ENCODE data around the gene EML4. TPM values are rescaled to one million over a fixed set of nuclear protein-coding genes. Genes with fewer than 3 reads are reported as not detected.

Gene EML4
- total RNA-seq, 1 donor from 2014 or later = 4.3 TPM

DNA sequence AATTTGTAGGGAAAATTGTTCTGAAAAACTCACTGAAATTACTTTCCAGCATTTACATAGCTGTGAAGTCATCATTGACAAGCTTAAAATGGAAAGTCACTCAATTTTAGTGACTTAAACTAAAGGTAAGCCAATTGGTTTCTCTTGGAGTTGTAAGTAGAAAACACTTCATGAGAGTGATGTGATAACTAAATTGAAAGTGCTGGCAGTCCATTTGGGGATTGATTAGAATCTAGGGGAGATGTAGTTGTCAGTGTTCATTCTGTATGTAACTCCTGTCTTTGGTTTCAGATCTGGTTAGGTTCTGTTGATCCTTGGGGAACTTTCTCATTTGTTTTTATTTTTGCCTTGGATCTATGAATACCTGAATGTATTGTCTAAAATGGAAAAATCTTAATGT lies 138.0 kb downstream of the EML4 start:
- Histone ChIP-seq H3K4me3 (no peak overlapping the region), H3K4me1 (no peaks in the 10 kb centered on the region), H3K27me3 (ENCODE audit: low read depth) (no peaks in the 10 kb centered on the region), H3K27ac (replicated peaks) (no peak overlapping the region), H3K9me3 (replicated peaks) (no peaks in the 10 kb centered on the region), H3K36me3 (peaks cover 18% of the 10 kb centered on the region)
- DNase-seq = no peak
- TF ChIP-seq, protein P1, sequence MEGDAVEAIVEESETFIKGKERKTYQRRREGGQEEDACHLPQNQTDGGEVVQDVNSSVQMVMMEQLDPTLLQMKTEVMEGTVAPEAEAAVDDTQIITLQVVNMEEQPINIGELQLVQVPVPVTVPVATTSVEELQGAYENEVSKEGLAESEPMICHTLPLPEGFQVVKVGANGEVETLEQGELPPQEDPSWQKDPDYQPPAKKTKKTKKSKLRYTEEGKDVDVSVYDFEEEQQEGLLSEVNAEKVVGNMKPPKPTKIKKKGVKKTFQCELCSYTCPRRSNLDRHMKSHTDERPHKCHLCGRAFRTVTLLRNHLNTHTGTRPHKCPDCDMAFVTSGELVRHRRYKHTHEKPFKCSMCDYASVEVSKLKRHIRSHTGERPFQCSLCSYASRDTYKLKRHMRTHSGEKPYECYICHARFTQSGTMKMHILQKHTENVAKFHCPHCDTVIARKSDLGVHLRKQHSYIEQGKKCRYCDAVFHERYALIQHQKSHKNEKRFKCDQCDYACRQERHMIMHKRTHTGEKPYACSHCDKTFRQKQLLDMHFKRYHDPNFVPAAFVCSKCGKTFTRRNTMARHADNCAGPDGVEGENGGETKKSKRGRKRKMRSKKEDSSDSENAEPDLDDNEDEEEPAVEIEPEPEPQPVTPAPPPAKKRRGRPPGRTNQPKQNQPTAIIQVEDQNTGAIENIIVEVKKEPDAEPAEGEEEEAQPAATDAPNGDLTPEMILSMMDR (IDR thresholded peaks at IDR 0.05; ENCODE audit: borderline replicate concordance) = no peak
- intact Hi-C loops (cut with micrococcal nuclease) = no loop called here

DNA sequence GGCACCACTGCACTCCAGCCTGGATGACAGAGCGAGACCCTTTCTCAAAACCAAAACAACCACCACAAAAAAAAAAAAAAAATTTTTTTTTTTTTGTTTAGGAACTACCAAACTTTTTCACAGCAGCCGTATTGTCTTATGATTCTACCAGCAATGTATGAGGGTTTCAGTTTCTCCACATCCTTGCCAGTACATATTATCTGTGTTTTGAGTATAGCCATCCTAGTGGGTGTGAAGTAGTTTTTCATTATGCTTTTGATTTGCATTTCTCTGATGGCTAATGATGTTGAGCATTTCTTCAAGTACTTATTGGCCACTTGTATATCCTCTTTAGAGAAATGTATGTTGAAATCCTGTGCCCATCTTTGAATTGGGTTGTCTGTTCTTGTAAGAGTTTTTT lies 140.2 kb downstream of the EML4 start:
- TF ChIP-seq, protein P1 (IDR thresholded peaks at IDR 0.05; ENCODE audit: borderline replicate concordance) = no peak
- H3K4me3 ChIP-seq = no peak overlapping the region
- no peaks in the 10 kb centered on the region for H3K9me3 ChIP-seq (replicated peaks)
- no peak for DNase-seq
- no peaks in the 10 kb centered on the region for H3K27me3 ChIP-seq (ENCODE audit: low read depth)
- intact Hi-C loops (cut with micrococcal nuclease) = no loop called here
- H3K36me3 ChIP-seq = peaks cover 6% of the 10 kb centered on the region
- H3K4me1 ChIP-seq = no peaks in the 10 kb centered on the region
- H3K27ac ChIP-seq (replicated peaks) = no peak overlapping the region

DNA sequence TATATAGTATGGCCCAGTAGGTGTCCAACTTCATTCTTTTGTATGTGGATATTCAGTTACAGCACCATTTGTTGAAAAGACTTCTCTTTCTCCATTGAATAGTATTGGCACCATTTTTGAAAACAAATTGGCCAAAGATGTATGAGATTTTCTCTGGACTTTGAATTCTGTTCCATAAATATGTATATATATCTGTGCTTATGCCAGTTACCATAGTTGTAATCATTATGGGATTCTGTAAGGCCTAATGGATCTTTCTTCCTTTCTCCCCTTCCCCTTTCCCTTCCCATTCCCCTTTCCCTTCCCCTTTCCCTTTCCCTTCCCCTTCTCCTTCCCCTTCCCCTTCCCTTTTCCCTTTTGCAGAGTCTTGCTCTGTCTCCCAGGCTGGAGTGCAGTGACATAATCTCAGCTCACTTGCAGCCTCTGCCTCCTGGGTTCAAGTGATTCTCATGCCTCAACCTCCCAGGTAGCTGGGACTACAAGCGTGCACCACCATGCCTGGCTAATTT lies 140.9 kb downstream of the EML4 start:
- TF ChIP-seq, protein P1 (IDR thresholded peaks at IDR 0.05; ENCODE audit: borderline replicate concordance) = no peak
- H3K27me3 ChIP-seq (ENCODE audit: low read depth) = no peaks in the 10 kb centered on the region
- H3K27ac ChIP-seq (replicated peaks) = no peak overlapping the region
- H3K9me3 ChIP-seq (replicated peaks) = no peaks in the 10 kb centered on the region
- no peak for DNase-seq
- no peaks in the 10 kb centered on the region for H3K36me3 ChIP-seq
- intact Hi-C loops (cut with micrococcal nuclease) = no loop called here
- H3K4me3 ChIP-seq = no peak overlapping the region
- no peaks in the 10 kb centered on the region for H3K4me1 ChIP-seq

DNA sequence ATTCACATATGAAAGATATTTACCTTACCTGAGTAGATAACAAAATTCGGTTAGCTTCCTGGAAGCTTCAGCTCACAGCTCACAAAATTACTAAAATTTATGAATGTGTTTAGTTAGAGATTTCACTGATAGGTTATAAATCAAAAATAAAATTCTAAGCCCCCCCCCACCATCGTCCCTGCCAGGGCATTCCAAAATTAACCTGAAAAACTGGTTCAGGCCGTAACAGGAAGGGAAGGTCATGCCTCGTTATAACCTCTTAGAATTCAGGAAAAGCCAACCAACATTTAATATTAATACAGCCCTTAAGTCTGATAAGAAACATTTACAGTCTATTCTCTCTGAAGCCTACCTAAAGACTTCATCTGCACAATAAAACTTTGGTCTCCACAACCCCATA lies 143.0 kb downstream of the EML4 start:
- Histone ChIP-seq H3K27me3 (ENCODE audit: low read depth) (no peaks in the 10 kb centered on the region), H3K9me3 (replicated peaks) (no peaks in the 10 kb centered on the region), H3K4me1 (no peaks in the 10 kb centered on the region), H3K36me3 (peaks cover 9% of the 10 kb centered on the region), H3K27ac (replicated peaks) (no peak overlapping the region), H3K4me3 (no peak overlapping the region)
- DNase-seq = no peak
- intact Hi-C loops (cut with micrococcal nuclease) = no loop called here
- TF ChIP-seq, protein P1 (IDR thresholded peaks at IDR 0.05; ENCODE audit: borderline replicate concordance) = no peak

DNA sequence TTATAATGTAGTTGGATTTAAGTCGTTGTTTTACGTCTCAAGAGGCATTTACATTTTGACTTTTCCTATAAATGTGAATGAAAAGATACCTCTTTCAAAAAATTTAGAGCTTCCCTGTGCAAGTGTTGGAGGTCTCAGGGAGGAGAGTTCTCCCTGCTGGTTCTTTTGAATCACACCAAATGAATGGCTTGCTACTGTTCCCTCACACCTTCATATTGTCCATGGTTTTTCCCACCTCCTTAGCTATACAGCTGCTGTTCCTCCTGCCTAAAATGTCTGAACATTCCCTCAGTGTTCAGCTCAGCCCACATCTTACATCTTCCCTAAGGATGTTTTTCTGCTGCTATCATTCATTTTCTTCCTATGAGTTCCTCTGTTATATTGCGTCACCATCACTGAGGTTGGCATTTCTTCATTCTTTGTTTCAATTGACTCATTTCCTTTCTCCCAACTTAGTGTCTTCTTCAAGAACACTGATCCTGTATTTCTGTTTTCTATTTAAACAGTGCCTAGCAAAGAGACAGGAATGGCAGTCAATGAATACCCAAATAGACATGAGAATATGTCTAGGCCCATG lies 145.8 kb downstream of the EML4 start:
- H3K36me3 ChIP-seq = peaks cover 30% of the 10 kb centered on the region
- TF ChIP-seq, protein P1 (IDR thresholded peaks at IDR 0.05; ENCODE audit: borderline replicate concordance) = no peak
- no peak for DNase-seq

More for the DNA sequence above, 145.8 kb downstream of the EML4 start:
- intact Hi-C loops (cut with micrococcal nuclease) = no loop called here
- no peak overlapping the region for H3K4me3 ChIP-seq
- no peak overlapping the region for H3K27ac ChIP-seq (replicated peaks)
- H3K27me3 ChIP-seq (ENCODE audit: low read depth) = no peaks in the 10 kb centered on the region
- no peaks in the 10 kb centered on the region for H3K9me3 ChIP-seq (replicated peaks)
- H3K4me1 ChIP-seq = no peaks in the 10 kb centered on the region
